ENCODE results near the gene DNAJC1. TPM values are rescaled to one million over a fixed set of nuclear protein-coding genes. Genes with fewer than 3 reads are reported as not detected.

The DNAJC1 gene
- total RNA-seq, 4 donors from 2014 or later: 37.1 to 41.7 (median 40.1) TPM

GRCh38 chr10:21801609-21802008 is 201.9 kb downstream of the DNAJC1 start:
- TF ChIP-seq CTCF (IDR thresholded peaks at IDR 0.05) (no peak), POLR2A (IDR thresholded peaks at IDR 0.05) (no peak)
- no peak overlapping the region for H3K27ac ChIP-seq
- H3K4me3 ChIP-seq: no peak overlapping the region
- H3K27me3 ChIP-seq: no peaks in the 10 kb centered on the region
- no peaks in the 10 kb centered on the region for H3K4me1 ChIP-seq
- no peaks in the 10 kb centered on the region for H3K9me3 ChIP-seq
- DNase-seq: no peak
- H3K36me3 ChIP-seq: peaks cover 0 to 3% (median 0%) of the 10 kb centered on the region in 3 donors

- no peak overlapping the region for H3K27ac ChIP-seq
- peaks cover 0 to 3% (median 0%) of the 10 kb centered on the region in 3 donors for H3K36me3 ChIP-seq
- H3K9me3 ChIP-seq: no peaks in the 10 kb centered on the region
- no peak for TF ChIP-seq CTCF (IDR thresholded peaks at IDR 0.05)
- no peak for TF ChIP-seq POLR2A (IDR thresholded peaks at IDR 0.05)
- DNase-seq: no peak
- H3K4me3 ChIP-seq: no peak overlapping the region
- H3K4me1 ChIP-seq: no peaks in the 10 kb centered on the region
- H3K27me3 ChIP-seq: no peaks in the 10 kb centered on the region
These were observed 205.4 kb downstream of the DNAJC1 start for GRCh38 chr10:21797984-21798765.

GRCh38 chr10:21797533-21797932 is 206.0 kb downstream of the DNAJC1 start:
- peaks cover 0 to 3% (median 0%) of the 10 kb centered on the region in 3 donors for H3K36me3 ChIP-seq
- TF ChIP-seq POLR2A (IDR thresholded peaks at IDR 0.05): no peak
- no peak for TF ChIP-seq CTCF (IDR thresholded peaks at IDR 0.05)
- DNase-seq: no peak

GRCh38 chr10:21791276-21791675 is 212.3 kb downstream of the DNAJC1 start:
- H3K36me3 ChIP-seq: no peaks in the 10 kb centered on the region
- H3K27ac ChIP-seq: no peak overlapping the region
- H3K4me1 ChIP-seq: no peaks in the 10 kb centered on the region
- no peaks in the 10 kb centered on the region for H3K9me3 ChIP-seq
- DNase-seq: no peak
- H3K27me3 ChIP-seq: no peaks in the 10 kb centered on the region
- H3K4me3 ChIP-seq: no peak overlapping the region
- TF ChIP-seq POLR2A (IDR thresholded peaks at IDR 0.05) (no peak), CTCF (IDR thresholded peaks at IDR 0.05) (no peak)

More at GRCh38 chr10:21797533-21797932, 206.0 kb downstream of the DNAJC1 start:
- Histone ChIP-seq H3K27ac (no peak overlapping the region), H3K4me1 (no peaks in the 10 kb centered on the region), H3K27me3 (no peaks in the 10 kb centered on the region), H3K4me3 (no peak overlapping the region), H3K9me3 (no peaks in the 10 kb centered on the region)

GRCh38 chr10:21776883-21777282 is 226.6 kb downstream of the DNAJC1 start:
- H3K9me3 ChIP-seq: no peaks in the 10 kb centered on the region
- no peak overlapping the region for H3K4me3 ChIP-seq
- H3K27ac ChIP-seq: no peak overlapping the region
- H3K36me3 ChIP-seq: no peaks in the 10 kb centered on the region
- no peaks in the 10 kb centered on the region for H3K4me1 ChIP-seq
- DNase-seq: no peak
- TF ChIP-seq POLR2A (IDR thresholded peaks at IDR 0.05): no peak
- no peak for TF ChIP-seq CTCF (IDR thresholded peaks at IDR 0.05)
- no peaks in the 10 kb centered on the region for H3K27me3 ChIP-seq
